Activated CD4-positive, CD25-positive, alpha-beta regulatory T cell treated with anti-CD3 and anti-CD28 coated beads, Interleukin-2, amount 50 U/mL, for 16 hours (primary cell): ENCODE measurements around the gene ELL.
A peak's percentile ranks its signal among the peaks of the same experiment; 100 is the strongest.

Experiments used
- DNase-seq: peaks from one replicate; pipeline ENCODE4 v3.0.0-alpha.2; 2020; ENCODE audit warnings: low read depth, low spot score

Gene ELL

DNA sequence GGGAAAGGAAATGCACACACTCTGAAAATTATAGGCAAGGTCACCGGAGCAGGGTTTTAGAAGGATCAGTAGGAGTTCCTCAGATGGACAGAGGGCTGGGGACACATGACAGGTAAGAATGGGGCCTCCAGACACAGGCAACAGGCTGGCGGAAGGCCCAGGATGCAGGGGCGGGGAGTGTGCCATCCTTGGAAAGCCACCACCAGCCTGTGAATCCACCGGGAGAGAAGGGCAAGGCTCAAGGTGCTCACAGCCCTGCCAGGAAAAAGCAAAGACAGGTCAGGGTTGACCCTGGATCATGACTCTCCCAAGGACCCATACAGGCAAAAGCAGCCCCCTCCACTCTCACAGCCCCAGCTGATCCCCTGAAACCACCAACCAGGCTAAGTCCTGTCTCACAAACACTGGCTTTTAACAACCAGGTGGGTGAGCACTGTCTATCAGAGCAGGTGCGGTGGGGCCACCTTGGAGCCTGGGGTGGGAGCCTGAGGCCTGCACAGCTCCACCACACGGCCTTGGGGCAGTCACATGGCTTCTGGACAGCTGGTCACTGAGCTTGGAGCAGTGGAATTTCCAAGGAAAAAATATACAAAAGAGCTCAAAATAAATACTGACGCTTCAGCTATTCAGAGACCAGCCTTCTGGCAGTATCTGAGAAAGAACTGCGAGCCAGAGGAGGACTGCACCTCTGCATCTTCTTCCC is 48.7 kb downstream of the ELL start:
- no peak for DNase-seq

DNA sequence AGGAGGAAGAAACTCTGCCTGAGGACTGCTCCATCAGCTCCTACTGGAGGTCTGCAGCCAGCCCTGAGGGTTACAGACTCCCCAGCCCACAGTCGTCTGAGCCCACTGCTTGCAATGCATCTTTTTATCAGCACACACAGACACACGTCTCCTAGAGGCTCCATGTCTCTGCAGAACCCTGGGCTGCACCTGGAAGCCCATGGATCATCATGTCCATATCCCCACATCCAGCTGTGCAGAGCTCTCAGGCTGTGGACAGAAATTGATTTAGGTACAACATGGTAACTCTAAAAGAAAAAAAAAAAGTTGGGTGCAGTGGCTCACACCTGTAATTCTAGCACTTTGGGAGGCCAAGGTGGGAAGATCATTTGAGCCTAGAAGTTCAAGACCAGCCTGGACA is 51.1 kb downstream of the ELL start:
- DNase-seq: no peak

DNA sequence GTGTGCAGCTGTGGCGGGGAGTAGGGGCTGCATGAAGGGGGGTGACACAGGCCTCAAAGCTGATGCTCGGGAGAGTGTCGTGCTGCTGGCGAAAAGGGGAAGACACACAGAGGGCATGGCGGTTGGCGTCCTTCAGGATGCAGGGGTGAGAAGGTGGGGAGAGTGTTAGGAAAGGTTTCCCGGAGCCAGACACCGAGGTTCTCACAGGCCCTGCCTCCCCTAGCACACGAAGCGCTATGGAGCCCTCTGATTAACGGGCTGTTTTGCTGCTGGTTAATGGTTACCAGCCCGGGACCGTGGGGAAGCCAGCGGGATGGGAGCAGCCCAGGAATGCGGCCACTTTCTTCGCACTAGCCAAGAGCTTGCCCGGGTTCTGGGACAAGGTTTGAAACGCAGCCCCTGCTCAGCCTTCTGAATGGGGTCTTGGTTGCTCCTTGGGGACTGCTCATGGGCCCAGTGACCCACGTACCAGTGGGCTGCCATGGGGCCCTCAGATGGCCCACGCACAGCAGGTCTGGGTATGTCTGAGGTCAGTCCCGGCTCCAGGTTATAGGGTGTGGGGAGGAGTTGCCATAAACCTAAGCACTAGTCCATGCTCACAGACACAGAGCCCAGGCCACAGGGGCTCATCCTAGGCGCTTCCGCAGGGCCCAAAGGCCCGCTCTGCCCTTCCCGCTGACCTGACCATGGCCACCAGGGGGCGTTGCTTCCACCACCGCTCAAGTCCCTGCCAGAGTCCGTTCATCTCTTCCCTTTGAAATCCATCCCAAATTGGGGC is 52.6 kb downstream of the ELL start:
- DNase-seq: peak; percentile 10

DNA sequence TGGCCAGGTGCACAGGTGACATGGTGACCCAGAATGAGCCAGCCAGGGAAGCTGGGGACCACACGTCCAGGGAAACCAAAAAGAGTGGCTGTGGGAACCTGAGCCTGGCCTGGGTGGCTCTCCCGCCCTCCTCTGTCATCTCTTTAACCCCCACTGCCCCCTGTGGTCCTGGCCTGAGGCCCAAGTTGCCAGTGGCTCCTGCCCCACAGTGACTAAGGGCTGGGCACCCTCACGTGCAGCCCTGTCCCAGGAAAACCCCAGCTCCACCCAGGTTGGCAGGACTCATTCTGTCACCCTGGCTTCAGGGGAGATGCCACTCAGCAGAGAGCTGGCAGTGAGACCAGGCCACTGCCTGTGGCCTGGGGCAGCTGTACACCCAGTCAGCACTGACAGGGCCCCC is 53.4 kb downstream of the ELL start:
- no peak for DNase-seq

DNA sequence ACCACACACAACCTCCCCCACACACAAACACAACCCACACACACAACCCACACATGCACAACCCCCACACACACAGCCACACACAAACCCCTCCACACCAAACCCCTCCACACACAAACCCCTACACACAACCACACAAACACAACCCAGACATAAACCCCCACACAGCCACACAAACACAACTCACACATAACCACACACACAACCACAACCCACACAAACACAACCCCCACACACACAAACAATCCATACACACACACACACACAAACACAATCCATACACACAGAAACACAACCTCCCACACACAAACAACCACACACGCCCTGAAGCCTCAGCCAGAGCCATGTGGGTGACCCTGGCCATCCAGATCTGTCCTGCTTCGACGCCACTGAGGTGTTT is 53.9 kb downstream of the ELL start:
- no peak for DNase-seq

DNA sequence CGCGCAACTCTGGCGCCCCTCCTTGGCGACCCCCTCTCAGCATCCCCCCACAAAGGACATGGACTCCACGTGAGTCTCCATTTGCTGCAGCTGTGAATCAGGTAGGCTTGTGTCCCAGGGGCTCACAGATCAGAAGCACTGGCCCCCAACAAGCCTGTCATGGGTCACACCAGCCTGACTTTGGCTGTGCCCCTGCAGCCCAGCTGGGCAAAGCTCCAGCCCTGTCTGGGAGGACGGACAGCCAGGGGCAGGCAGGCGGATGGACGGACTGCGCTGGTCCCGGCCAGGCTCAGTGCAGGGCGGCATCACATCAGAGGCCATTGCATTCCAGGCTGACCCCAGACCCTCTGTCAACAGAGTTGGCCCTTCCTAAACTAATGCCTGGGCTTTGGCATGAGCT is 55.5 kb downstream of the ELL start:
- DNase-seq: no peak

DNA sequence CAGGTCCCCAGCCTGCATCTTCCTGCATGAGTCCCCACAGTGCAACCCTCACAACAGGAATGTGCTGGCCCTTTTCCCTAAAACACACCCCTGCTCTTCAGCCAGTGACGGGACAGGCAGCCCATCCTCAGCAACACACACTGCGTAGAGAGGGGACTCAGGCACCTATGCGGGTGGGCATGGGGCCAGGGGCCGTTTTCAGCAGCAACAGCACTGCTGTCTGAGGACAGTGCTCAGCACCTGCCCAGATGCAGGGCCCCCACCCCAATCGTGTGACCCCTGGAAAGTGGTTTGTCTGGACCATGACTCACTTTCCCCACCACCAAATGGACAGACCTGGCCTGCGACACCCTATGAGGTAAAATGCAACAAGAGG is 55.9 kb downstream of the ELL start:
- no peak for DNase-seq

DNA sequence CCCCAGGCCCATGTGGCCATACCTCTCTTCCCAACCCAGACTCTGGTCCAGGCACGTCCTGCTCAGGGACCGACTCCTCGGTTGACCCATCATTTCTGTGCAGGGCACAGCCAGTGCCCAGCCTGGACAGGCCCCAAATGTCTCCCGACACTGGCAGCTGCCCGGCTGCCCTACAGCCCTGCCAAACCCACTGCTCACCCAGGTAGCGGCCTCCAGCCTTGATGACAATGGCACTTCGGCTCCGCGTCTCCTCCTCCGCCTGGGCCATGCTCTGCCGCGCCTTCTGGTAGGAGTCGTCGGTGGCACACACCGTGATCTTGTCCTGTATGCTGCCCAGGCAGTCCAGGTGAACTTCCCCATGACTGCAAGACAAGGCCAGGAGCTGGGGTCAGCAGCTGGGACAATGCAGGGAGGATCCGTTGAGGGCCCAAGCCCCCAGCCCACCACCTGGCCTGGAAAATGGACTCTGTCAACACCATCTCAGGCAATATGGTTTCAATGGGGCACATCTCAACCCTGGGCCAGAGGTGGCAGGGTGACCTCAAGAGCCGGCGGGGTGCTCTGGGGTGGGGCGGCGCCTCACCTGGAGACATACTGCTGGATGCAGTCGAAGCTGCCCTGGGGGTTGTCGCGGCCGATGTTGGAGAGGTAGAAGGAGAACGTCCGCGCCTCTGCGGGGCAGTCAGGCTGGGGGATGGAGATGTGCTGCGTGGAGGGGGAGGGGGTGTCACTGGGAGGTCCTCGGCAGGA is 56.5 kb downstream of the ELL start:
- DNase-seq: no peak

DNA sequence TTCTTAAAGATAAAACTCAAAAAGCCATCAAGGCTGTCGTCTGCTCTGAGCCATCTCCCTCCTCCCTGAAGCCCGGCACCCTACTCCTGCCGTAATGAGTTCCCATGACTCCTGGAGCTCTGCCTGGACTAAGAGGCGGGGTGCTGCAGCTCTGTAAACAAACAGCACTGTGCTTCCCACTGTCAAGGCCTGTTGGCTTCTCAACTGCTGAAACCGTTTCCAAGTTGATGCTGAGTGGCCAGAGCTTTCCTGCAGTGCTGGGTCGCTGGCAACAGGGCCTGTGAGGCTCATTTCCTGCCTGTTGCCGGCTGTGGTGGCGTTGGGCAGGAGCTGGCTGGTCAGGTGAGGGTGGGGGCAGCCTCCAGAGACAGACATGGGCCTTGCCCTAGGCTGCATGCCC is 57.2 kb downstream of the ELL start:
- no peak for DNase-seq

DNA sequence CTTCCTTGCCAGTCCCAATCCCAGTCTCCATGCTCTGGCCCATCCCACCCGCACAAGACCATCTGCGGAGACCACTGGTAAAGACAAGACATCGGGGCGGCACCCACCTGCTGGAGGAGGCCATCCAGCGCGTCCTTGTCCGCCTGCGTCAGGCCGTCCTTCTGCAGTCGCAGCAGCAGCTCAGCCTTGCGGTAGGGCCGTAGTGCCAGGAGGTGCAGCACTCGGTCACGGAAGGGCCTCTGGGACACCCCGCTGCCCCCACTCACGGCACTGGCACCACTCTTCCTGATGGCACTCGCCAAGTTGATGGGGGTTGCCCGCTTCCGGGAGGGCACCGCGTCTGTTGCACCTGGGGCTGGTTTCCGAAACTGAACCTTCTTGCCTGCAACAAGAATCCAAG is 60.4 kb downstream of the ELL start:
- DNase-seq: no peak

DNA sequence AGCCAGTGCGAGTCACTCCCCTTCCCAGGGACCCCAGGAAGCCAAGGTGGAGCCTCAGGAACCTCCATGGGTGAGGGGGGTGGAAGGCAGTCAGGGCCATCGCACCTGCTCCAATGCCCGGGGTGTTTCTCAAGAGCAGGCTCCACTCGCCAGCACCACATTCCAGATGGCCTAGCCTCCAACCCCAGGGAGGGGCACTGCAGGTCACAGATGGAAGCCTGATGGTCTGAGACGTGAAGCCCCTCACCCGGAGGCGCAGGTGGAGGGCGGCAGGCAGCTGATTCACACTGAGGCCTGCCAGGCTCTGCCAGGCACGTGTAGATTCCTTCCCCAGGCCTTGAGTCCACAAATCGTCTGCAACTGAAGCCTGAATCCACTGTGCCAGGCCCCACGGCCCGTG is 61.0 kb downstream of the ELL start:
- DNase-seq: no peak

DNA sequence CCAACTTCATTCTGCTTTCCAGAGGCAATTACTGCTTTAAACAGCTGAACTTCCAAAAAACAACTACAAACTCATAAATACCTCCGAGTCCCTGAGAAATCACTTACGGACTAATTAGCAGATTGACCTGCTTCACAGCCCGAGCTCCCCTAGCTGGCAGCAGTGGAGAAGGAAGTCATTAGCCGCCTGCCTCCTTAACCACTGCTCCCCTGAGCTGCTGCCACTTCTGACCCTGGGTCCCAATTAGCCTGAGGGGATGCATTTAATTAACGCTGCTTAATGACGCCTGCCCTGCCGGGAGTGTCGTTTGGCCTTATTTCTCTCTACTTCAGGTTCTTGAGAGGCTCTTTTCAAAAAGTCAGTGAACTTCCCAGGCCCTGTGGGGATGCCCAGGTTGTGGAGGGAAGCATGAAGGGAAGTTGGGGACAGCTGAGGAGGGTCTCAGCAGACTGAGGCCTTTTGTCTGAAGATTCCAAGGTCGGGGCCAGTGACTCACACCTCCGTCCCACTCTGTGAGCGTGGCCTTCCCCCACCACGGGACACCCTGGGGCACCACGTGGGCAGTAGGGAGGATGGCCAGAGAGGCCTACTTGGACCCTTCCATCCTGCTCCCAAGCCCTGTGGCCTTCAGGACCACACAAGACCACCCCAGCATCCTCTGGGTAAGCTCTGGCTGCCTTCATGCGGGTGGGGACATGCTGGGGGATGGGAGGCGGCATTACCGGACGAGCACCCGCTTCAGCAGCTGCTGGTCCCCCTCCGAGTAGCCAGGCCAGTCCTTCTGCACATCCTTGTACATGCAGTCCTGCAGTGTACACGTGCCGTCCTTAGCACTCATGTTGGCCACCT is 64.2 kb downstream of the ELL start:
- DNase-seq: no peak

DNA sequence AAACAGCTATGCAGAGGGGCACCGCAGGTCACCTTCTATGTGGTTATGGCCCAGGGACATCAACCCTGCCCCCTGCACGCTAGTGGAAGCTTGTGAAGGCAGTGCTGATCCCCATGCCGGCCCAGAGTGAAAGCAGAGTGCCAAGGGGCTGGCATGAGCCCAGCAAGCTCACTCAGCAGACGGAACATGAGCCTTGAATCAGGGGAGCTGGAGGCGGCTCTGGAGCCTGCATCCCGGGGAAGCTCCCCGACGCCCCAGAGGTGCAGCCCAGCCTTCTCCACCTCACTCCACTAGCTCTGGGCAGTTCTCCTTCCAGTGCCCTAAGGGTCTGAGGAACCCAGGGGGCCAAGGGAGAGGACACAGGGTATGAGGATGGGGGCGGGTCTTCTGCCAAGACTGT is 64.9 kb downstream of the ELL start:
- DNase-seq: no peak

DNA sequence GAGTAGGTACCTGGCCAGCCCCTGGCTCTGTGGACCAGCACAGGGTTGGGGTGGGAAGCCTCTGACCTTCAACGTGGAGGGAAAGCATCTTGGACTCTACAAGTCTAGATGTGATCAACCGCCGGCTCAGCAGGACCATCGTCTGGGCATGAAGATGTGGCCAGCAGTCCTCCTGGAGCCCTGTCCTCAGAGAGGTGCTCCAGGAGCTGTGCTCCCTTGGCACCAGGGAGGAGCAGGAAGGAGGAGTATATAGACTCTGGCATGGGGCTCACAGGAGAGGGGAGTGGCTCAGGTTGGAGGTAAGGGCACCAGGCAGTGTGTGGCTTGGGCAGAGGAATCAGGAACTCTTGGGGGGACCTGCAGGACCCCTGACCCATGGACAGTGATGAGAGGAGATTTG is 65.6 kb downstream of the ELL start:
- no peak for DNase-seq

DNA sequence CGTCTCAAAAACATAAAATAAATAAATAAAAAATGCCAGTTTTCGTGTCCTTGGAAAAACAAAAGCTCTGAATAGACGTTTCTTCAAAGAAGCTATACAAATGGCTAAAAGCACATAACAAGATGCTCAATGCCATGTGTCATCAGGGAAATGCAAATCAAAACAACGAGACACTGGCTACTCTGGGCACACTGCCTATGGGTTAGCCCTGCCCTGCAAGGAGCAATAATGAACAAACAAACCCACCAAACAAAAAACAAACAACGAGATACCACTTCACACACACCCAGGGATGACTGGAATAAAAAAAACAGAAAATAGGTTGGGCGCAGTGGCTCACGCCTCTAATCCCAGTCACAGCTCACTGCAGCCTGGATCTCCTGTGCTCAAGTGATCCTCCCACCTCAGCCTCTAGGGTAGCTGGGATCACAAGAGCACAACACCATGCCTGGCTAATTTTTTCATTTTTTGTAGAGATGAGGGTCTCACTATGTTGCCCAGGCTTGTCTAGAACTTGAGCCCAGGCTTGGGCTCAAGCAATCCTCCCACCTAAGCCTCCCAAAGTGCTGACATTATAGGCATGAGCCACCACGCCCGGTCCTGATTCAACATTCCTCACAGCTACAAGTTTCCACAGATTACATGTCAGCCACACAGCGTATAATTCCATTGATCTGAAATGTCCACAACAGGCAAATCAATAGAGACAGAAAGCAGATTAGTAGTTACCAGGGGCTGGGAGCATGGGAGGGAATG is 68.4 kb downstream of the ELL start:
- no peak for DNase-seq

DNA sequence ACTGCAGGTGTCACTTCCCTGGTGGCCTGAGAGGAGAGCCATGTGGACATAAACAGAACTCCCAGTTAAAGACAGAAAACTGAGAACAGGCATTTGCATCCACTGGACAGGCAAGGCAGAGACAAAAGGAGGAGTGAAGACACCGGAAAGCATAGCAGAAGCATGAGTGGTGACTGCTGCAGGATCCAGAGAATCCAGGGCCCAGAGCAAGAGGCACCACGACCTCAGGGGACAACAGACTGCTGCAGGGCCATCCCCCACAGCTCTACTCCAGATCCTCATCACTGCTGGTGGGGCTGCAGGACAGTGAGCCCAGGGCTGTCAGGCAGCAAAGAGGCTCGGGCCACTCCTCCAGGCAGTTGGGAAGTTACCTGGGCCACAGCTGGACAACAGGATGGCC is 69.5 kb downstream of the ELL start:
- no peak for DNase-seq

DNA sequence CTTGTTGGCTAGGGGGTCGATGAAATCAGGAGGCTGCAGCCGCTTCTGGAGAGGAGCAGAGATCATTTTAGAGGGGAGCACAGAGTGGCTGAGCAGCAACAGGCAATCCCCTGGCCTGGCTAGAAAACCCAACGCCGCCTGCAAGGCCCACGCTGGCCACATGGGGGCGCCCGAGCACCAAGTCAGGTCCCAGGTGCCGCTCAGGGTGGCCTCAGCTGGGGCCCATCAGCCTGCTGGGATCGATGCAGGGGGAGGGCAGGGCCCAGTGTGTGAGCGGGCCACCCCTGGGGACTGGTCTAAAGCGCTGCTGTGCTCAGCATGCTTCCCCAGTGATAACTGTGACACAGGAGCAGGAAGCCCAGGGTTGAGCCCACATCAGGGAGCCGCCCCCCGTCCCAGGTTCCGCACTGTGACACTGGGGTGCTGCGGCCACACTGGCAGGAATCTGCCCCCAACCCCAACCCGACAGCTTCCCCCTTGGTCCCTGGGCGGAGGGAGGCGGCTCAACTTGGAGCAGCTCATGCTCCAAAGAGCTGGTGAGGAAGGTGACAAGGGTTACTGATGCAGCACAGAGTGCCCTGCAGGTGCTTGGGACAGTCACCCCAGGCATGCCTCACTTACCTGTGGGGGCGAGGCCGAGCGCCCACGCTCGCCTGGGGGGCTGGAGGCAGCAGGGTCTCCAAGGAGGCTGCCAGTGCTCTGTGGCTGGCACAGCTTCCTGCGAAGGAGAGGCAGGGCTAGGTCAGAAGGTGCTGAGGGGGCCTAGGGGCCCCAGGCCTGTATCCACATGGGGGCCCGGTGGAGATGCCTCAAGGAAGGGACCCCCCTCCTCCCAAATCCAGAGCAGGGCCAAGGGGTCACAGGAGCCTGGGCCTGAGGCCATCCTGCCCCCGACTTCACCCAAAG is 70.7 kb downstream of the ELL start:
- peak; percentile 78 for DNase-seq

DNA sequence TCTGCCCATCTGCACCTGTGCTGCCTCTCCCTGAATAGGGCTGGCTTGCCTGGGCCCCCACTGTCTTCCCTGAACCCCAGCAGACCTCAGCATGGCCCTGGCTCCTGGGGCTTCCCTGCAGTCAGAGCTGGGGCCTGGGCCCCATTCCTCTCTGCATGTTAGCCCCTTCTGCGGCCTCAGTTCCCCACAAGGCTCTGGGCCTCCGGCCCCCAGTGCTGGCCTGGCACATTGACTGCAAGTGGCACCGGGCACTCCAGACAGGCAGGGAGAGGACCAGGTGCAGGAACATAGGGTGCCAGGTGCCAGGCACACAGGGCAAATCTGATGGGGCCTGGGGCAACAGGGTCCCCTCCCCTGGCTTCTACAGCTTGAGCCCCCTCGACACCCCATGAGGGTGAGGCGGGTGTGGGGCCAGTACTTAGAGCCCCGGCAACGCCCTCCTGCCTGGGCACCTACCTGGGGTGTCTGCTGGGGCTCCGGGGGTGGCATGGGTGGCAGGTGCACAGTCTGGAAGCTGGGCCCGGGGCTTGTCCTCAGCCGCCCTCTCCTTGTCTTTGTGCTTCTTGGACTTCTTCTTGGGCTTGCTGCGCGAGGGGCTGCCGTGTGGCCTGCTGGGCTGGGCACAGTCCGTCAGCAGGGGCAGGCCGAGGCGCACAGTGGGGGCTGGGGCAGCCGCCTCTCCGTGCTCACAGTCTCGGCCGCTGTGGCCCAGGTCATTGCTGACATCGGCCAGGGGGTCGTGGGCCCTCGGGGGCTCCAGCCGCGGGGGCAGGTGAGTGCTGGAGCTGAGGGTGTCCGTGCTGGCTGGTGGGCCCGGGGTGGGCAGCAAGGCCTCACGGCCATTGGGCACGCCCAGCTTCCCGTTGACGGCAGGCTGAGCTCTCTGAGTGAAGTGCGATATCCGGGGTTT is 71.6 kb downstream of the ELL start:
- no peak for DNase-seq

DNA sequence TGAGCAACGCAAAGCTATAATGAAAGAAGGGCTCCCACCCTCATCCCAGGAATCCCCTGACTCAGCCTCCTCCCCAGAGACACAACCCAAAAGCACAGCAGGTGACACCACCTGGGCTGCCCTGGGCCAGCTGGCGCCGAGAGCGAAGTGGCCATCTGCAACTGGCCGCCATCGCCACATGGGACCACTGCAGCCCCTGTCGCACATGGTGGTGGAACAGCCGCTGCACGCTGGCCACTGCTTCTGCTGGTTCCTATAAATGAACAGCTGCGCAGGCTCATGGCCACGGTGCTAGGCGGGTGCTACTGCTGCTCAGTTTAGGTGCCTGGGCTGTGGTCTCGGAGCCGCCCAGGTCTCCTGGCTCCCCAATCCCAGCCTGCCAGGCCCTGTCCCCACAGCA is 72.3 kb downstream of the ELL start:
- DNase-seq: no peak
